ENCODE data around the gene STXBP4. TPM values are rescaled to one million over a fixed set of nuclear protein-coding genes. Genes with fewer than 3 reads are reported as not detected.

STXBP4 gene
- polyA plus RNA-seq, 1 of the 3 experiments (the other 2 are of a cell fraction) = 2.8 TPM

DNA sequence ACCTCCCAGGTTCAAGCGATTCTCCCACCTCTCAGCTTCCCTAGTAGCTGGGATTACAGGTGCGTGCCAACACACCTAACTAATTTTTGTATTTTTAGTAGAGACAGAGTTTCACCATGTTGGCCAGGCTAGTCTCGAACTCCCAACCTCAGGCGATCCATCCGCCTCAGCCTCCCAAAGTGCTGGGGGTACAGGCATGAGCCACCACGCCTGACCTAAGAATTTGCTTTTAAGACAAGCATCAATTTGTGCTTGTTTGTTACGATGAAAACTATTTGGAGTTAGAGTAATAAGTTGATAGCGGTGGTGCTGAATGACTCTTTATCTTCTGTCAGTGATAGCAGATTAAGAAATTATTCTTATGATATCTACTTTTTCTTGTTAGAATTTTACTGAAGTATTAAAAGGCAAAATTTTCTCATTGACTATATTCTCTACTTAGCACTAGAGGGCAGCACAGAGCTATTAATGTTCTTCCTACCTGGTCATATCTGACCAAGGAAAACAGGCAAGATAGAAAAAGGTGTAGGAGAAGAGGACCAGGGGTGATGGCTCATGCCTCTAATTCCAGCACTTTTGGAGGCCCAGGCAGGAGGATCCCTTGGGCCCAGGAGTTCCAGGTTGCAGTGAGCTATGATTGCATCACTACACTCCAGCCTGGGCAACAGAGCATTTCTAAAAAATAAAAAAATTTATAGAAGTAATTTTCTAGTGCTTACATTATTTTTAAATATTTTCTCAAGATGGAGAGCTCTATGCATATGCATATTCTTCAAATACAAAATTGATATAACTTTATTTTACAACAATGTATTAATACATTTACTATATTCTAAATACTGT is 24.5 kb downstream of the STXBP4 start:
- ChIA-PET POLR2A (no interaction called here), CTCF (interaction anchor here (0.6 to 6.1 kb wide), 75 partner anchors 8 to 1961 kb away, joined by 3 to 90 read pairs (median 4); partner anchors contain the start of genes COX11, HLF, SMIM36 and STXBP4)
- DNase-seq = peak; percentile 59
- Histone ChIP-seq H3K4me1 (ENCODE audit: control insufficient read depth in 1 of 2, insufficient read depth in 2 of 2, low read depth in 1 of 2, low read length in 1 of 2) (no peaks in the 10 kb centered on the region; a peak in 1 of 4 replicates), H3K9me2 (no peaks in the 10 kb centered on the region), H3K27me3 (ENCODE audit: insufficient read depth) (no peaks in the 10 kb centered on the region), H3K27ac (ENCODE audit: low read depth in 2 of 2, low read length in 1 of 2) (no peak overlapping the region), H3K4me2 (no peak overlapping the region), H4K20me1 (ENCODE audit: insufficient read depth) (no peaks in the 10 kb centered on the region), H3K9me3 (no peaks in the 10 kb centered on the region), H3K4me3 (ENCODE audit: low read depth in 2 of 2, low read length in 1 of 2) (no peak overlapping the region), H3F3A (replicated peaks; ENCODE audit: insufficient read depth) (no peaks in the 10 kb centered on the region), H3K36me3 (replicated peaks in 1 of 2; ENCODE audit: control insufficient read depth in 1 of 2, insufficient read depth in 2 of 2, low read length in 1 of 2) (peaks cover under 1 to 26% of the 10 kb centered on the region in 2 experiments), H3K9ac (no peak overlapping the region), H3K79me2 (ENCODE audit: insufficient read depth) (no peaks in the 10 kb centered on the region), H2AFZ (ENCODE audit: low read depth) (no peak overlapping the region)
- TF ChIP-seq RAD21 (IDR thresholded peaks at IDR 0.05; ENCODE audit: low read length) (peak; percentile 91), RFX5 (IDR thresholded peaks at IDR 0.05; ENCODE audit: low read length) (no peak), SMC3 (IDR thresholded peaks at IDR 0.05; ENCODE audit: low read depth, low read length) (peak; percentile 62)
- TF ChIP-seq, protein P1, sequence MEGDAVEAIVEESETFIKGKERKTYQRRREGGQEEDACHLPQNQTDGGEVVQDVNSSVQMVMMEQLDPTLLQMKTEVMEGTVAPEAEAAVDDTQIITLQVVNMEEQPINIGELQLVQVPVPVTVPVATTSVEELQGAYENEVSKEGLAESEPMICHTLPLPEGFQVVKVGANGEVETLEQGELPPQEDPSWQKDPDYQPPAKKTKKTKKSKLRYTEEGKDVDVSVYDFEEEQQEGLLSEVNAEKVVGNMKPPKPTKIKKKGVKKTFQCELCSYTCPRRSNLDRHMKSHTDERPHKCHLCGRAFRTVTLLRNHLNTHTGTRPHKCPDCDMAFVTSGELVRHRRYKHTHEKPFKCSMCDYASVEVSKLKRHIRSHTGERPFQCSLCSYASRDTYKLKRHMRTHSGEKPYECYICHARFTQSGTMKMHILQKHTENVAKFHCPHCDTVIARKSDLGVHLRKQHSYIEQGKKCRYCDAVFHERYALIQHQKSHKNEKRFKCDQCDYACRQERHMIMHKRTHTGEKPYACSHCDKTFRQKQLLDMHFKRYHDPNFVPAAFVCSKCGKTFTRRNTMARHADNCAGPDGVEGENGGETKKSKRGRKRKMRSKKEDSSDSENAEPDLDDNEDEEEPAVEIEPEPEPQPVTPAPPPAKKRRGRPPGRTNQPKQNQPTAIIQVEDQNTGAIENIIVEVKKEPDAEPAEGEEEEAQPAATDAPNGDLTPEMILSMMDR (IDR thresholded peaks at IDR 0.05) = peak; percentile 96
- 71% methylated on average over 8 of the region's 8 CpGs for WGBS (ENCODE audit: low lambda C conversion rate)

DNA sequence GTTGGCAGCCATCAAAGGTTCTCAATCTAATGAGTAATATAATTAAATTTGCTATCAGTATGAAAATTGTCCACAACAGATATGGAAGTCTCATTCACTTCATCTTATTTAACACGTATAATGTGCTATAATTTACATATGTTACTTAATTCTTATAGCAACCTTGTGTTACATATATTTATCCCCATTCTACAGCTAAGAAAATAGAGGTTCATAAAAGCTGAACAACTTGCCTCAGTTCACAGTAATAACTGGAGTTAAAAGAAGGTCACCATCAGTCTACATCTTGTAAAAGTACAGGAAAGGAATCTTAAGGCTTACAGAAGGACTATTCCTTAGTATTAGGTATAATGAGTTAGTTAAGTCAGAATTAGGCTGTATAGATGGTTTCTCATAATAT is 27.9 kb downstream of the STXBP4 start:
- no peaks in the 10 kb centered on the region for H3K4me1 ChIP-seq (ENCODE audit: control insufficient read depth in 1 of 2, insufficient read depth in 2 of 2, low read depth in 1 of 2, low read length in 1 of 2)
- no peak for DNase-seq
- no peaks in the 10 kb centered on the region for H3K9me3 ChIP-seq
- peaks cover 16 to 37% of the 10 kb centered on the region in 2 experiments for H3K36me3 ChIP-seq (replicated peaks in 1 of 2; ENCODE audit: control insufficient read depth in 1 of 2, insufficient read depth in 2 of 2, low read length in 1 of 2)
- H3K4me3 ChIP-seq (ENCODE audit: low read depth in 2 of 2, low read length in 1 of 2) = no peak overlapping the region
- H3K27ac ChIP-seq (ENCODE audit: low read depth in 2 of 2, low read length in 1 of 2) = no peak overlapping the region
- POLR2A ChIA-PET = no interaction called here
- H3K27me3 ChIP-seq (ENCODE audit: insufficient read depth) = no peaks in the 10 kb centered on the region
- H2AFZ ChIP-seq (ENCODE audit: low read depth) = no peak overlapping the region
- no peaks in the 10 kb centered on the region for H3K79me2 ChIP-seq (ENCODE audit: insufficient read depth)
- 100% methylated on average over 1 of the region's 1 CpG for WGBS (ENCODE audit: low lambda C conversion rate)
- H3F3A ChIP-seq (replicated peaks; ENCODE audit: insufficient read depth) = no peaks in the 10 kb centered on the region
- no peak overlapping the region for H3K4me2 ChIP-seq
- H3K9ac ChIP-seq = no peak overlapping the region
- H4K20me1 ChIP-seq (ENCODE audit: insufficient read depth) = no peaks in the 10 kb centered on the region
- no peaks in the 10 kb centered on the region for H3K9me2 ChIP-seq
- CTCF ChIA-PET = interaction anchor here (0.9 to 2.3 kb wide), 7 partner anchors 9 to 518 kb away, joined by 3 to 9 read pairs (median 4); no protein-coding TSS in a partner anchor
- TF ChIP-seq, protein P2, sequence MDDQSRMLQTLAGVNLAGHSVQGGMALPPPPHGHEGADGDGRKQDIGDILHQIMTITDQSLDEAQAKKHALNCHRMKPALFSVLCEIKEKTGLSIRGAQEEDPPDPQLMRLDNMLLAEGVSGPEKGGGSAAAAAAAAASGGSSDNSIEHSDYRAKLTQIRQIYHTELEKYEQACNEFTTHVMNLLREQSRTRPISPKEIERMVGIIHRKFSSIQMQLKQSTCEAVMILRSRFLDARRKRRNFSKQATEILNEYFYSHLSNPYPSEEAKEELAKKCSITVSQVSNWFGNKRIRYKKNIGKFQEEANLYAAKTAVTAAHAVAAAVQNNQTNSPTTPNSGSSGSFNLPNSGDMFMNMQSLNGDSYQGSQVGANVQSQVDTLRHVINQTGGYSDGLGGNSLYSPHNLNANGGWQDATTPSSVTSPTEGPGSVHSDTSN (IDR thresholded peaks at IDR 0.05) = no peak
- TF ChIP-seq, protein P3, sequence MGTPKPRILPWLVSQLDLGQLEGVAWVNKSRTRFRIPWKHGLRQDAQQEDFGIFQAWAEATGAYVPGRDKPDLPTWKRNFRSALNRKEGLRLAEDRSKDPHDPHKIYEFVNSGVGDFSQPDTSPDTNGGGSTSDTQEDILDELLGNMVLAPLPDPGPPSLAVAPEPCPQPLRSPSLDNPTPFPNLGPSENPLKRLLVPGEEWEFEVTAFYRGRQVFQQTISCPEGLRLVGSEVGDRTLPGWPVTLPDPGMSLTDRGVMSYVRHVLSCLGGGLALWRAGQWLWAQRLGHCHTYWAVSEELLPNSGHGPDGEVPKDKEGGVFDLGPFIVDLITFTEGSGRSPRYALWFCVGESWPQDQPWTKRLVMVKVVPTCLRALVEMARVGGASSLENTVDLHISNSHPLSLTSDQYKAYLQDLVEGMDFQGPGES (IDR thresholded peaks at IDR 0.05; ENCODE audit: low read depth, low read length) = no peak
